HEK293T (cell line): ENCODE data around the gene CACNA1C.

ENCODE experiments used
- BHLHE40 ChIP-seq: fragments of 450-650 bp; IDR thresholded peaks from 2 replicates; pipeline ENCODE4 v1.6.1; 2016; ENCODE audit warnings: mild to moderate bottlenecking, moderate library complexity, borderline replicate concordance
- CTBP1 ChIP-seq: fragments of 450-650 bp; IDR thresholded peaks from 2 replicates; pipeline ENCODE4 v1.6.1; 2016; ENCODE audit warnings: borderline replicate concordance
- FOXA1 ChIP-seq: fragments of 450-650 bp; IDR thresholded peaks from 2 replicates; pipeline ENCODE4 v1.6.1; 2016; ENCODE audit warnings: mild to moderate bottlenecking
- FOXK2 ChIP-seq: fragments of 450-650 bp; IDR thresholded peaks from 2 replicates; pipeline ENCODE4 v1.6.1; 2016; ENCODE audit warnings: mild to moderate bottlenecking
- FOXM1 ChIP-seq: fragments of 450-650 bp; IDR thresholded peaks from 2 replicates; pipeline ENCODE4 v1.6.1; 2017; ENCODE audit warnings: mild to moderate bottlenecking, borderline replicate concordance
- HDGF ChIP-seq: fragments of 450-650 bp; IDR thresholded peaks from 2 replicates; pipeline ENCODE4 v1.6.1; 2017; ENCODE audit warnings: antibody characterized with exemption, borderline replicate concordance
- LEF1 ChIP-seq: fragments of 450-650 bp; IDR thresholded peaks from 2 replicates; pipeline ENCODE4 v1.6.1; 2017; ENCODE audit warnings: mild to moderate bottlenecking, borderline replicate concordance
- SP1 ChIP-seq: fragments of 450-650 bp; IDR thresholded peaks from 2 replicates; pipeline ENCODE4 v1.6.1; 2017
- SUZ12 ChIP-seq: fragments of 450-650 bp; IDR thresholded peaks from 2 replicates; pipeline ENCODE4 v1.6.1; 2016; ENCODE audit warnings: mild to moderate bottlenecking

- no peak for TF ChIP-seq LEF1
- TF ChIP-seq SUZ12, result no peak
- TF ChIP-seq FOXK2, result no peak
- TF ChIP-seq SP1, result no peak
- no peak for TF ChIP-seq CTBP1
- no peak for TF ChIP-seq FOXM1
- no peak for TF ChIP-seq BHLHE40
- no peak for TF ChIP-seq FOXA1
- no peak for TF ChIP-seq HDGF
Measured at GRCh38 chr12:2380946-2381345, 328.2 kb downstream of the CACNA1C start.
